Loucy (cell line): Measurements from ENCODE around the gene DTWD1.

Experiments used
- EZH2phosphoT487 ChIP-seq: fragments of 200-600 bp; IDR thresholded peaks from 2 replicates; pipeline ENCODE4 v1.6.1; 2018; ENCODE audit warnings: antibody characterized with exemption, mild to moderate bottlenecking, moderate library complexity, borderline replicate concordance
- TF ChIP-seq, protein P1 (sequence below): fragments of 200-600 bp; sonication (generic); conservative IDR thresholded peaks from 2 replicates; pipeline ENCODE4 v1.5.1; 2014; ENCODE audit warnings: mild to moderate bottlenecking, antibody characterized with exemption, low read length

DNA sequence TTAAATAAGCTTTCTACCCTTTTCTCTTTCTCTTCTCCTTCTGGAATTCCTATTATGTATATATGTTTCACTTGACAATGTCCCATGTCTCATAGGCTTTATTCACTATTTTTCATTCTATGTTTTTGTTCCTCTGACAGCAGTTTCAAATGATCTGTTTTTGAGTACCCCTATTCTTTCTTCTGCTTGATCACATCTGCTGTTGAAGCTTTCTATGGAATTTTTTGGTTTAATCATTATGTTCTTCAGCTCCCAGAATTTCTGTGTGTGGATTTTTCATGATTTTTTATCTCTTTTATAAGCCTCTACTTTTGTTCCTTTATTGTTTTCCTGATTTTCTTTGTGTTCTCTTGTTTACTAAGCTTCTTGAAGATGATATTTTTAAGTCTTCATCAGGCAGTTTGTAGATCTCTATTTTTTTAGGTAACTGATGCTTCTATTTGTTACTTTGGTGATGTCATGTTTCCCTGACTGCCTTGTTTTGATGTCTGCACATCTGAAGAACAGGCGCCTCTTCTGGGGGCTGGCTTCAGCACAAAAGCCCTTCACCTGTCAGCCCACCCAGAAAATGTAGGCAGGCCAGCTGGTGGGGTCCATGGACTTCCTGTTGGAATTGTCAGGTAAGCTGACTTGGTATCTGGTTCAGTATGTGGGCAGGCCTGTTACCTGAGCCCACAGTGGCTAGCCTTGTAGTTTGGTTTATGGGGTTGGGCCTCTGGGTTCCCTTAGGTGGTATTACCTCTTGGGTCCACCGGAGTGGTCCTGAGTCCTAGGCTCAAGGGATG, 16.0 kb upstream of the DTWD1 start:
- TF ChIP-seq, protein P1, sequence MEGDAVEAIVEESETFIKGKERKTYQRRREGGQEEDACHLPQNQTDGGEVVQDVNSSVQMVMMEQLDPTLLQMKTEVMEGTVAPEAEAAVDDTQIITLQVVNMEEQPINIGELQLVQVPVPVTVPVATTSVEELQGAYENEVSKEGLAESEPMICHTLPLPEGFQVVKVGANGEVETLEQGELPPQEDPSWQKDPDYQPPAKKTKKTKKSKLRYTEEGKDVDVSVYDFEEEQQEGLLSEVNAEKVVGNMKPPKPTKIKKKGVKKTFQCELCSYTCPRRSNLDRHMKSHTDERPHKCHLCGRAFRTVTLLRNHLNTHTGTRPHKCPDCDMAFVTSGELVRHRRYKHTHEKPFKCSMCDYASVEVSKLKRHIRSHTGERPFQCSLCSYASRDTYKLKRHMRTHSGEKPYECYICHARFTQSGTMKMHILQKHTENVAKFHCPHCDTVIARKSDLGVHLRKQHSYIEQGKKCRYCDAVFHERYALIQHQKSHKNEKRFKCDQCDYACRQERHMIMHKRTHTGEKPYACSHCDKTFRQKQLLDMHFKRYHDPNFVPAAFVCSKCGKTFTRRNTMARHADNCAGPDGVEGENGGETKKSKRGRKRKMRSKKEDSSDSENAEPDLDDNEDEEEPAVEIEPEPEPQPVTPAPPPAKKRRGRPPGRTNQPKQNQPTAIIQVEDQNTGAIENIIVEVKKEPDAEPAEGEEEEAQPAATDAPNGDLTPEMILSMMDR = no peak
- no peak for TF ChIP-seq EZH2phosphoT487
